ENCODE measurements around the gene ADGRG1.
"Not testable (repeated sequence)": the region's sequence is repeated elsewhere in the genome, so short reads cannot be mapped to it uniquely, and the experiment has no call there.

Gene ADGRG1

DNA sequence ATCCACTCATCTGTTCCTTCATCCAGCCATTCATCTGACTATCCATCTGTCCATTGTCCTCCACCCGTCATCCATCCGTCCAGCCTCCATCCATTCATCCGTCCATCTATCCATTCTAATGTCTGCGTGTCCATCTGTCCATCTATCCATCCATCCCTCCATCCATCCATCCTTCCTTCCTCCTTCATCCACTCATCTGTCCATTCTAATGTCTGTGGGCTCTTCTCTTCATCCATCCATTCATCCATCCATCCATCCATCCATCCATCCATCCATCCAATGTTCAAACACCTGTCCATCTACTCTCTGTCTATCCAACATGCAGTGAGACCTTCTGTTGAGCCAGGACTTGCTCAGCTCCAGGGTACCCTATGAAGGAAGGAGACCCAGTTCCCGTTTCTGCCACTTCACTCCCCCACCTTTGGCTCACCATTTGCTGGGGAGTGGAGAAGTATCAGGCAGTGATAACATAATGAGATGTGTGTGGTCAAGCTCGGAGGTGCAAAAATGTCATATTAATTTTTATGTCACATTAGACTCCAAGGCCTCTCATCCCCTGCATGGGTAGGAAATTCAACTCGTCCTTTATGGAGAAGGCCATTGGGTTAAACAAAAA, 36.5 kb upstream of the ADGRG1 start:
- no peak for TF ChIP-seq CTCF (conservative IDR thresholded peaks at IDR 0.05)
- no peak overlapping the region for H3K27ac ChIP-seq

DNA sequence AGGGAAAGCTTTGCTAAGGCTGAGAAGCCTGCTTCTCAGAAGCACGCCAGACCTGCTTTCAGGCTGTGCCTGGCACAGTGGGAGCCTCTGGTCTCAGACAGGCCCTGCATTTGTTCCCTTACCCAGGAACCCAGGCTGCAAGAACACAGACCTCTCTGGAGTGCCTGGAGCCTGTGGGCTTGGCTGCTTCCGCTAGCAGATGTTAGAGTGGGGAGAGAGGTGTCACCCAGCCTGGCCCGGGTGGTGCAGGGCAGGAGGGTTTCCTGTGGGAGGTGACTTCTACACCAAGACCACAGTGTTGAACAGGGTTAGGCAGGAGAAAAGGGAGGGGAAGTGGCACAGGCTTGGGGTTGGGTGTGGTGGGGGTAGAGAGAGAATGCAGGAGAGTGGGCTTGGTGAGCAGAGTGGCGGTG, 35.8 kb upstream of the ADGRG1 start:
- TF ChIP-seq CTCF (conservative IDR thresholded peaks at IDR 0.05) = no peak
- no peak overlapping the region for H3K27ac ChIP-seq

- no peak overlapping the region for H3K27ac ChIP-seq
- no peak for TF ChIP-seq CTCF (conservative IDR thresholded peaks at IDR 0.05)
These were observed 35.4 kb upstream of the ADGRG1 start for GRCh38 chr16:57593021-57593420.

DNA sequence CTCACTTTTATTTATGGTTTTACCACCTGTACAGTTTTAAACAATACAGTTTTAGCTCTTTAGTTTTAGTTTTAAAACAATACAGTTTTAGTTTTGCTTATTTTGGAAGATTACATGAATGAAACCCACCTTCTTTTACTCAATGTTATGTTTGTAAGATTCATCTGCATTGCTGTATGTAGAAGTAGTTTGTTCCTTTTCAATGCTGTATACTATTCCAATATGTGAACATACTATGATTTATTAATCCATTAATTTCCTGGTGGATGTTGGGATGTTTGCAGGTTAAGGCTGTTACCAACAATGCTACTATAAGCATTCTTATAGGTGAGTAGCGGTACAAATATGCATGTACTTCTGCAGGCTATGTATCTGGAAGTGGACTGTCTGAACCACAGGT, 34.4 kb upstream of the ADGRG1 start:
- no peak for TF ChIP-seq CTCF (conservative IDR thresholded peaks at IDR 0.05)
- H3K27ac ChIP-seq = no peak overlapping the region

- no peak for TF ChIP-seq CTCF (conservative IDR thresholded peaks at IDR 0.05)
- no peak overlapping the region for H3K27ac ChIP-seq
These were observed 33.8 kb upstream of the ADGRG1 start for GRCh38 chr16:57594531-57595031.

- H3K27ac ChIP-seq = not testable (repeated sequence)
These were observed 32.2 kb upstream of the ADGRG1 start for GRCh38 chr16:57596234-57596633.

DNA sequence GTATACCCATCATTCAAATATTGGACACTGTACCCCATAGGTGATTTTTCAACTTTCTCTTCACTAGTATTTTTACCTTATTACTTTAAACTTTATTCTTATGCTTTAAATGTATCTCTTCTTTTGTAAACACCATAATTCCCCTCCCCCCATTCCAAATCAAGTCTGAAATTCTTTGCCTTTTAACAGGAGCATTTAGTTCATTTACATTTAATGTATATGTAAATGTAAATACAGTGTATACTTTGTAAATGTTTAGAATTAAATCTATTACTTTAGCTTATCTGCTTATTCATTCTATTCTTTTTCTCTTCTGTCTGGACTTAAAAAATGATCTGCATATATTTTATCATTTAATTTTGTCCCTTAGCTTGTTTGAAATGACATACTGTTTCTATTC, 30.0 kb upstream of the ADGRG1 start:
- H3K27ac ChIP-seq = no peak overlapping the region
- no peak for TF ChIP-seq CTCF (conservative IDR thresholded peaks at IDR 0.05)

GRCh38 chr16:57600048-57600835, 28.2 kb upstream of the ADGRG1 start:
- TF ChIP-seq CTCF (conservative IDR thresholded peaks at IDR 0.05) = peak; percentile 77
- H3K27ac ChIP-seq = no peak overlapping the region

Measured in VCaP (cell line).